Endothelial cell of umbilical vein (primary cell): ENCODE data around the gene CFAP100. TPM values are rescaled to one million over a fixed set of nuclear protein-coding genes. Genes with fewer than 3 reads are reported as not detected.

Source experiments
- BruUV-seq: library from RNA; stranded (reverse); fragments of 400-500 nt; replicated peaks from 2 replicates; lab custom pipeline; 2021; lab: Mats Ljungman, UMichigan
- CTCF ChIA-PET: fragments of 300-600, 350-600 bp; sonication (Branson Sonifier 250); formaldehyde crosslinking; loops from one replicate; lab custom pipeline; 2021; ENCODE audit warnings: antibody characterized with exemption, inconsistent platforms; lab: Charles Lee
- POLR2A ChIA-PET: fragments of 300-600, 350-600 bp; sonication (Branson Sonifier 250); formaldehyde crosslinking; loops from one replicate; lab custom pipeline; 2021; ENCODE audit warnings: antibody characterized with exemption, inconsistent platforms; lab: Charles Lee
- DNase-seq: peaks from one replicate; pipeline ENCODE4 v3.0.0-alpha.2; 2011; ENCODE audit warnings: low read depth, low spot score
- FAIRE-seq: peaks from 2 replicates; lab custom pipeline; 2011; peaks lifted over from hg19 to GRCh38; lab: Jason Lieb, UNC
- H2AFZ ChIP-seq: 2 replicates; pipeline ENCODE4 v1.6.0; 2012; ENCODE audit warnings: low read depth, low read length, control low read depth, inconsistent platforms
- H3K27ac ChIP-seq: 2 replicates; pipeline ENCODE4 v1.5.1; 2011; ENCODE audit warnings: low read depth, mild to moderate bottlenecking, control low read depth, low read length, moderate library complexity; ENCODE audit not compliant: insufficient read depth
- H3K27me3 ChIP-seq, 2 experiments: 2 replicates each; pipeline versions ENCODE4 v1.6.0 to v1.6.1; 2011; ENCODE audit warnings: low read length in 2 of 2, mixed read lengths in 1 of 2; ENCODE audit not compliant: control insufficient read depth in 2 of 2, insufficient read depth in 2 of 2
- H3K36me3 ChIP-seq, 2 experiments: 2 replicates in 1 of 2; 3 replicates in 1 of 2; pipeline ENCODE4 v1.5.1; 2011; ENCODE audit warnings: low read length in 2 of 2, mild to moderate bottlenecking in 1 of 2, moderate library complexity in 1 of 2; ENCODE audit not compliant: control insufficient read depth in 2 of 2, insufficient read depth in 2 of 2; ENCODE audit errors: extremely low read depth in 1 of 2
- H3K4me1 ChIP-seq: 3 replicates; pipeline ENCODE4 v1.5.1; 2011; ENCODE audit warnings: mild to moderate bottlenecking, low read length; ENCODE audit not compliant: control insufficient read depth, insufficient read depth; ENCODE audit errors: extremely low read depth
- H3K4me2 ChIP-seq: 2 replicates; pipeline ENCODE4 v1.6.1; 2011; ENCODE audit warnings: low read length, control low read depth, mixed read lengths; ENCODE audit not compliant: insufficient read depth
- H3K4me3 ChIP-seq, 3 experiments: fragments of 200-600 bp in 1 of 3; sonication (generic), shearing (Covaris generic) in 1 of 3; replicated peaks in 1 of 3; 2 replicates each; pipeline ENCODE4 v1.5.1; 2011 to 2016; ENCODE audit warnings: control low read depth in 3 of 3, low read length in 3 of 3, mild to moderate bottlenecking in 2 of 3, inconsistent platforms in 1 of 3, low read depth in 1 of 3, moderate library complexity in 1 of 3; ENCODE audit not compliant: insufficient read depth in 1 of 3
- H3K79me2 ChIP-seq: 2 replicates; pipeline ENCODE4 v1.6.0; 2012; ENCODE audit warnings: low read length, inconsistent platforms; ENCODE audit not compliant: control insufficient read depth, insufficient read depth
- H3K9ac ChIP-seq: replicated peaks from 2 replicates; pipeline ENCODE3; 2011; ENCODE audit warnings: low read length, control low read depth; ENCODE audit not compliant: insufficient read depth; ENCODE audit errors: extremely low read depth
- H3K9me1 ChIP-seq: replicated peaks from 3 replicates; pipeline ENCODE4 v1.6.0; 2011; ENCODE audit warnings: mild to moderate bottlenecking, low read length; ENCODE audit not compliant: control insufficient read depth, insufficient read depth; ENCODE audit errors: extremely low read depth
- H3K9me3 ChIP-seq: replicated peaks from 2 replicates; pipeline ENCODE4 v1.5.1; 2012; ENCODE audit warnings: low read length, inconsistent platforms; ENCODE audit not compliant: control insufficient read depth, insufficient read depth
- H4K20me1 ChIP-seq: replicated peaks from 2 replicates; pipeline ENCODE3; 2011; ENCODE audit warnings: mild to moderate bottlenecking, low read length; ENCODE audit not compliant: control insufficient read depth, insufficient read depth; ENCODE audit errors: extremely low read depth
- CTCF ChIP-seq, 2 donors: IDR thresholded peaks; 1 replicate in 1 of 2; 2 replicates in 1 of 2; pipeline ENCODE4 v1.5.1; 2011; ENCODE audit warnings: low read length in 2 of 2, mild to moderate bottlenecking in 2 of 2, moderate library complexity in 2 of 2, control low read depth in 1 of 2, inconsistent platforms in 1 of 2, low read depth in 1 of 2; ENCODE audit not compliant: insufficient read depth in 1 of 2; ENCODE audit errors: extremely low read depth in 1 of 2
- EZH2 ChIP-seq: IDR thresholded peaks from 2 replicates; pipeline ENCODE4 v1.6.1; 2012; ENCODE audit warnings: borderline replicate concordance, low read depth, mild to moderate bottlenecking, moderate library complexity, low read length, inconsistent platforms; ENCODE audit not compliant: severe bottlenecking
- FOS ChIP-seq: IDR thresholded peaks from 2 replicates; pipeline ENCODE4 v1.6.1; 2011; ENCODE audit warnings: mild to moderate bottlenecking, low read length, moderate library complexity, borderline replicate concordance; ENCODE audit not compliant: insufficient read depth
- GATA2 ChIP-seq: IDR thresholded peaks from 2 replicates; pipeline ENCODE4 v1.7.0; 2011; ENCODE audit warnings: low read depth, mild to moderate bottlenecking, moderate library complexity, mixed read lengths, low read length; ENCODE audit not compliant: insufficient read length, insufficient read depth
- JUN ChIP-seq: IDR thresholded peaks from 2 replicates; pipeline ENCODE4 v1.6.1; 2011; ENCODE audit warnings: borderline replicate concordance, low read depth; ENCODE audit not compliant: insufficient read length, insufficient read depth
- MAX ChIP-seq: IDR thresholded peaks from 2 replicates; pipeline ENCODE4 v1.6.1; 2011; ENCODE audit not compliant: insufficient read depth, insufficient read length
- MYC ChIP-seq: IDR thresholded peaks from one replicate; pipeline ENCODE4 v1.6.1; 2011; ENCODE audit warnings: mild to moderate bottlenecking, low read depth, low read length
- POLR2A ChIP-seq: IDR thresholded peaks from 2 replicates; pipeline ENCODE4 v1.6.1; 2012; ENCODE audit warnings: low read depth, mild to moderate bottlenecking, control low read depth, low read length
- POLR2AphosphoS5 ChIP-seq: IDR thresholded peaks from 2 replicates; pipeline ENCODE4 v1.6.1; 2012; ENCODE audit warnings: low read depth, mild to moderate bottlenecking, control low read depth, low read length, moderate library complexity; ENCODE audit not compliant: insufficient read depth
- dilution Hi-C: fragments of 300-500 bp; cut with MboI; formaldehyde crosslinking; loops from one replicate; pipeline ENCODE4 v1.15.0; 2019; ENCODE audit warnings: low sequenced_read_pairs; ENCODE audit not compliant: extremely low pct_ligation_motif_present
- intact Hi-C: fragments of 100-400 bp; cut with micrococcal nuclease; formaldehyde crosslinking; loops from one replicate; pipeline ENCODE4 v1.10.0; 2022
- polyA plus RNA-seq, 4 experiments: library from polyadenylated mRNA; depleted of rRNA in 3 of 4; stranded (reverse) in 3 of 4; unstranded in 1 of 4; fragments of >200 nt; gene quantifications; 2 replicates each; pipeline versions ENCODE4 v1.2.1 to v1.2.3, GENCODE V29; 2011 to 2012; ENCODE audit warnings: missing spikeins in 1 of 4
- total RNA-seq: library from RNA; stranded (reverse); gene quantifications from 2 replicates; pipeline ENCODE4 v1.2.3, GENCODE V29; 2021

Gene CFAP100
- total and polyA plus RNA-seq, 2 donors (not counting 3 experiments of a cell fraction or from before 2014, with no cell fraction given) = not detected

GRCh38 chr3:126446301-126446700, 51.6 kb downstream of the CFAP100 start:
- dilution Hi-C loops = no loop called here
- H3K9me1 ChIP-seq = no peaks in the 10 kb centered on the region
- H3K36me3 ChIP-seq = peaks cover 0 to 13% of the 10 kb centered on the region in 2 experiments
- TF ChIP-seq POLR2A = no peak
- H3K79me2 ChIP-seq = no peaks in the 10 kb centered on the region
- no peak overlapping the region for H3K4me2 ChIP-seq
- H4K20me1 ChIP-seq = no peaks in the 10 kb centered on the region
- FAIRE-seq = no peak
- ChIA-PET CTCF (interaction anchor here (2.2 kb wide), 1 partner anchor 29 kb away, joined by 5 read pairs; no protein-coding TSS in a partner anchor), POLR2A (no interaction called here)
- intact Hi-C loops = no loop called here
- no peaks in the 10 kb centered on the region for H3K27me3 ChIP-seq
- no TSS peak for BruUV-seq
- H3K9me3 ChIP-seq = no peaks in the 10 kb centered on the region
- H2AFZ ChIP-seq = no peak overlapping the region
- no peak overlapping the region for H3K4me3 ChIP-seq
- H3K4me1 ChIP-seq = no peaks in the 10 kb centered on the region
- H3K27ac ChIP-seq = no peak overlapping the region
- no peak for DNase-seq
- no peak overlapping the region for H3K9ac ChIP-seq

GRCh38 chr3:126446791-126447190, 52.1 kb downstream of the CFAP100 start:
- no peak overlapping the region for H3K4me2 ChIP-seq
- H4K20me1 ChIP-seq = no peaks in the 10 kb centered on the region
- intact Hi-C loops = no loop called here
- no peak overlapping the region for H3K4me3 ChIP-seq
- no peaks in the 10 kb centered on the region for H3K79me2 ChIP-seq
- no peaks in the 10 kb centered on the region for H3K9me3 ChIP-seq
- TF ChIP-seq JUN = no peak
- TF ChIP-seq MAX = no peak
- no peak for TF ChIP-seq GATA2
- no peak for TF ChIP-seq FOS
- no peak for TF ChIP-seq EZH2
- no peak for TF ChIP-seq CTCF (IDR thresholded peaks at IDR 0.05; ENCODE audit: extremely low read depth in 1 of 2, insufficient read depth in 1 of 2, low read depth in 1 of 2, low read length in 2 of 2)
- no peak for TF ChIP-seq POLR2AphosphoS5
- no peak for TF ChIP-seq POLR2A
- TF ChIP-seq MYC = no peak
- no peaks in the 10 kb centered on the region for H3K27me3 ChIP-seq
- H2AFZ ChIP-seq = no peak overlapping the region
- H3K9ac ChIP-seq = no peak overlapping the region
- H3K27ac ChIP-seq = no peak overlapping the region
- H3K9me1 ChIP-seq = no peaks in the 10 kb centered on the region
- ChIA-PET CTCF (interaction anchor here (2.2 kb wide), 1 partner anchor 28 kb away, joined by 5 read pairs; no protein-coding TSS in a partner anchor), POLR2A (no interaction called here)
- dilution Hi-C loops = no loop called here
- FAIRE-seq = no peak
- no TSS peak for BruUV-seq
- H3K4me1 ChIP-seq = no peaks in the 10 kb centered on the region
- peaks cover 2 to 14% of the 10 kb centered on the region in 2 experiments for H3K36me3 ChIP-seq
- DNase-seq = no peak
